PC-9 (cell line): Measurements from ENCODE around the gene WFDC2. TPM values are rescaled to one million over a fixed set of nuclear protein-coding genes. Genes with fewer than 3 reads are reported as not detected.

Source experiments
- BruUV-seq: library from RNA; stranded (reverse); fragments of 400-500 nt; replicated peaks from 2 replicates; lab custom pipeline; 2021; lab: Mats Ljungman, UMichigan
- CTCF ChIA-PET: fragments of 300-600 bp; sonication (Branson Sonifier 250); formaldehyde crosslinking; loops from one replicate; lab custom pipeline; 2022; ENCODE audit warnings: antibody characterized with exemption; lab: Charles Lee
- POLR2A ChIA-PET: fragments of 300-600 bp; sonication (Branson Sonifier 250); formaldehyde crosslinking; loops from one replicate; lab custom pipeline; 2022; ENCODE audit warnings: antibody characterized with exemption; ENCODE audit not compliant: unreplicated experiment; lab: Charles Lee
- DNase-seq, 2 experiments: peaks; one replicate each; pipeline versions ENCODE4 v3.0.0 to v3.0.0-alpha.2; 2015 to 2022; ENCODE audit warnings: mixed read lengths in 1 of 2
- H2AFZ ChIP-seq: fragments of 200-600 bp; sonication (generic); 2 replicates; pipeline ENCODE4 v1.8.1; 2017; ENCODE audit warnings: antibody characterized with exemption
- H3F3A ChIP-seq: fragments of 200-600 bp; sonication (generic); 2 replicates; pipeline ENCODE4 v1.8.1; 2017; ENCODE audit warnings: antibody characterized with exemption, mild to moderate bottlenecking, low read depth; ENCODE audit not compliant: insufficient read depth
- H3K27ac ChIP-seq: fragments of 200-600 bp; sonication (generic); 2 replicates; pipeline ENCODE4 v1.6.1; 2016; ENCODE audit warnings: mixed run types
- H3K27me3 ChIP-seq: fragments of 200-600 bp; sonication (generic); 2 replicates; pipeline ENCODE4 v1.6.1; 2016; ENCODE audit warnings: low read depth, mixed run types; ENCODE audit not compliant: insufficient read depth
- H3K36me3 ChIP-seq: fragments of 200-600 bp; sonication (generic); 2 replicates; pipeline ENCODE4 v1.6.1; 2016; ENCODE audit warnings: low read depth, mixed run types
- H3K4me1 ChIP-seq: fragments of 200-600 bp; sonication (generic); replicated peaks from 2 replicates; pipeline ENCODE4 v1.6.1; 2016; ENCODE audit warnings: mixed run types; ENCODE audit not compliant: insufficient read depth
- H3K4me2 ChIP-seq: fragments of 200-600 bp; sonication (generic); 2 replicates; pipeline ENCODE4 v1.6.1; 2017; ENCODE audit warnings: mixed run types
- H3K4me3 ChIP-seq: fragments of 200-600 bp; sonication (generic); 2 replicates; pipeline ENCODE4 v1.6.1; 2016; ENCODE audit warnings: mixed run types
- H3K79me2 ChIP-seq: fragments of 200-600 bp; sonication (generic); 2 replicates; pipeline ENCODE4 v1.6.1; 2017; ENCODE audit warnings: low read depth, mixed run types
- H3K9me2 ChIP-seq: fragments of 200-600 bp; sonication (generic); 2 replicates; pipeline ENCODE4 v1.8.1; 2017; ENCODE audit warnings: mild to moderate bottlenecking; ENCODE audit not compliant: insufficient read depth
- H3K9me3 ChIP-seq: fragments of 200-600 bp; sonication (generic); 2 replicates; pipeline ENCODE4 v1.8.1; 2016; ENCODE audit warnings: low read depth; ENCODE audit not compliant: insufficient read depth
- H4K20me1 ChIP-seq: fragments of 200-600 bp; sonication (generic); 2 replicates; pipeline ENCODE4 v1.8.1; 2017; ENCODE audit not compliant: insufficient read depth
- CTCF ChIP-seq: fragments of 200-600 bp; sonication (generic); conservative IDR thresholded peaks from 2 replicates; pipeline ENCODE4 v1.6.1; 2017; ENCODE audit warnings: mixed run types, antibody characterized with exemption, mild to moderate bottlenecking, moderate library complexity
- EZH2 ChIP-seq: fragments of 200-600 bp; sonication (generic); IDR thresholded peaks from 2 replicates; pipeline ENCODE4 v1.8.0; 2017; ENCODE audit warnings: antibody characterized with exemption, low read depth
- intact Hi-C: fragments of 100-400 bp; cut with micrococcal nuclease; formaldehyde crosslinking; loops from one replicate; pipeline ENCODE4 v1.10.0; 2022; ENCODE audit not compliant: unreplicated experiment
- total RNA-seq: library from RNA; stranded (reverse); gene quantifications from 2 replicates; pipeline ENCODE4 v1.2.3, GENCODE V29; 2021

The WFDC2 gene
- total RNA-seq, 1 experiment from 2014 or later = 159 TPM

GRCh38 chr20:45423700-45424099, 45.9 kb upstream of the WFDC2 start:
- no peak overlapping the region for H3K4me2 ChIP-seq
- intact Hi-C loops = no loop called here
- BruUV-seq = no TSS peak
- H2AFZ ChIP-seq = no peak overlapping the region
- no peaks in the 10 kb centered on the region for H3K27me3 ChIP-seq
- H3K4me3 ChIP-seq = no peak overlapping the region
- H3F3A ChIP-seq = peaks cover 15% of the 10 kb centered on the region
- H3K9me2 ChIP-seq = no peaks in the 10 kb centered on the region
- TF ChIP-seq EZH2 = no peak
- TF ChIP-seq CTCF = no peak
- no peaks in the 10 kb centered on the region for H3K79me2 ChIP-seq
- no peak for DNase-seq
- H3K4me1 ChIP-seq = peaks cover 14% of the 10 kb centered on the region
- POLR2A ChIA-PET = no interaction called here
- H4K20me1 ChIP-seq = no peaks in the 10 kb centered on the region
- H3K9me3 ChIP-seq = no peaks in the 10 kb centered on the region
- CTCF ChIA-PET = no interaction called here
- no peak overlapping the region for H3K27ac ChIP-seq
- H3K36me3 ChIP-seq = peaks cover 22% of the 10 kb centered on the region; the same call in 1 of the 2 replicates

GRCh38 chr20:45425561-45425960, 44.0 kb upstream of the WFDC2 start:
- H3K79me2 ChIP-seq = no peaks in the 10 kb centered on the region
- no peak for DNase-seq
- H3K27me3 ChIP-seq = no peaks in the 10 kb centered on the region
- peaks cover 9% of the 10 kb centered on the region for H3F3A ChIP-seq
- no TSS peak for BruUV-seq
- H3K9me3 ChIP-seq = no peaks in the 10 kb centered on the region
- no peak overlapping the region for H3K4me3 ChIP-seq
- intact Hi-C loops = no loop called here
- no peaks in the 10 kb centered on the region for H3K4me1 ChIP-seq
- CTCF ChIA-PET = no interaction called here
- H3K4me2 ChIP-seq = no peak overlapping the region
- POLR2A ChIA-PET = no interaction called here
- H2AFZ ChIP-seq = no peak overlapping the region
- TF ChIP-seq EZH2 (no peak), CTCF (no peak)
- H3K36me3 ChIP-seq = peaks cover 16% of the 10 kb centered on the region; the same call in 1 of the 2 replicates
- no peaks in the 10 kb centered on the region for H3K9me2 ChIP-seq
- H4K20me1 ChIP-seq = no peaks in the 10 kb centered on the region
- H3K27ac ChIP-seq = no peak overlapping the region

DNA sequence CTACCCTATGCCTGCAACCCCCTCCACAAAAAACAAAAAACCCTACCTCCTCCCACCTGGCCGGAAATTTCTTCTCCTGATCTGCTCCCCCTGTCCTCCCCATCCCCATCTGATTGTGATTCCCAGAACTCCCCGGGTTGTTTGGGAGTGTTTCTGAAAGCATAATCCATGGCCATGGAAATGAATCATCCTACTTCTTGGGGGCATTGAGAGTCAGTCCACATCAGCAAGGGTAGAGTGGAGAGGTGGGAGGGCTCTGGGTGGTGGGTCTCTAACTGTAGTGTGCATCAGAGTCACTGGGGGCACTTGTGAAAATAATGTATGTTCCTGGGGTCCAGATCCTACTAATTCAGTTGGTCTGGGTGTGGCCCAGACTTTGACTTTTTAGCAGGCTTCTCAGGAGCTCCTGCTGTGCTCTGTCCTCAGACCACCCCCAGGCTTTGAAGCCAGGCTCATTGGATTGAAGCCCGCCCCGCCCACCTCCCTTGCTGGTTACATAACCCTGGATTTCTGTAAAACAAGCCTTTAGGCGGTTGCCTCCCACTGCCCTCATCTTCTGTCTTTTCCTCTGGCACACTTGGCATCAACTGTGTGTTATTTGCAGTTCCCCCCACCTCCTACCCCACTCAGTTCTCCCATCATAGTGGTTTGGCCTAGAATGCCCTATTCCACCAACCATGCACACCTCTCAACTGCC, 43.1 kb upstream of the WFDC2 start:
- Histone ChIP-seq H2AFZ (no peak overlapping the region), H3K27ac (no peak overlapping the region), H4K20me1 (no peaks in the 10 kb centered on the region), H3K9me2 (no peaks in the 10 kb centered on the region), H3K4me2 (no peak overlapping the region), H3K36me3 (0 out of 2 replicates have a peak, but pooled peaks cover 10% of the 10 kb centered on the region), H3K4me3 (no peak overlapping the region), H3K27me3 (no peaks in the 10 kb centered on the region), H3K9me3 (no peaks in the 10 kb centered on the region), H3K4me1 (no peaks in the 10 kb centered on the region), H3K79me2 (no peaks in the 10 kb centered on the region), H3F3A (peaks cover 3% of the 10 kb centered on the region; the same call in 1 of the 2 replicates)
- intact Hi-C loops = no loop called here
- no TSS peak for BruUV-seq
- DNase-seq = no peak
- POLR2A ChIA-PET = no interaction called here
- CTCF ChIA-PET = interaction anchor here (0.6 kb wide), 1 partner anchor 76 kb away, joined by 3 read pairs; no protein-coding TSS in a partner anchor
- TF ChIP-seq CTCF (no peak), EZH2 (no peak)
